AML-193 (cell line): Measurements from ENCODE around the gene BCL2L13.

Experiments used
- DNase-seq, 2 experiments: peaks; one replicate each; lab custom pipeline; 2025; lab: John Stamatoyannopoulos, UW

BCL2L13 gene

GRCh38 chr22:17779286-17780115 lies 140.9 kb downstream of the BCL2L13 start:
- no peak for DNase-seq

DNA sequence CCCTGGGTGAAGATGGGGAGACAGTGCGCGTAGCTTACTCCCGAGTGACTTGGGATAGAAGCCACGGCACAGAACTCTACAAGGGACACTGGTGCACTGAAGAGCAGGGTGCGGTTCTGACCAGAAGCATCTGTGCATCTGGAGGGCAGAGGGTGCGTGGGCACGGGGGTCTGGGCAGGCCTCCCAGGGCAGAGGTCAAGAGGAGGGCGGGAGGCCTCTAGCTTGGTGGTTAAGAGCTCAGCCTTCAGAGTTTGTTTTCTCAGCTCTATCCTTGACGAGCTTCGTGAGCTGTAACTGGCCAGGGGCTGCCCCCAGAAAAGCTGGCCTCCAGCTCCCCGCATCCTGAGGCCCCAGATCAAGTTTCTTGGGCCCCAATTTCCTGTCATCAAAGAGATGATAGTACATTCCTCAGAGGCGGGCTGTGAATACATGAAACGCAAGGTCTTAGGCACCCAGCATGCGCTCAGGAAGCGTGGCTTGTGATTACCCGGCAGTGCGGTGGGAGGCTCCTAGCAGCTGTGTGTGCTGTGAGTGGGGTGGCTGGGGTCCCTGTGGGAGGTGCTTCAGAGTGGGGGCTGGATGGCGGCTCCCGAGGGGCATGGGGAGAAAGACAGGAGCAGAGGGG lies 141.7 kb downstream of the BCL2L13 start:
- no peak for DNase-seq
